HepG2 (cell line): Measurements from ENCODE around the gene DUSP16. TPM values are rescaled to one million over a fixed set of nuclear protein-coding genes. Genes with fewer than 3 reads are reported as not detected.

ENCODE experiments used
- AGO1 ChIP-seq: fragments of 200-400 bp; formaldehyde crosslinking; IDR thresholded peaks from 2 replicates; pipeline ENCODE4 v1.6.1; 2017; ENCODE audit warnings: mild to moderate bottlenecking, low read depth, low read length, moderate library complexity; ENCODE audit not compliant: poor library complexity, severe bottlenecking
- ASH2L ChIP-seq: fragments of 300-600, 200-600 bp; sonication (generic); IDR thresholded peaks from 2 replicates; pipeline ENCODE4 v1.7.0; 2017; ENCODE audit warnings: low read depth, mild to moderate bottlenecking, moderate library complexity, mixed read lengths, low read length; ENCODE audit not compliant: insufficient read length
- DMAP1 ChIP-seq: IDR thresholded peaks from 2 replicates; pipeline ENCODE4 v1.6.1; 2016
- DNMT1 ChIP-seq: sonication (generic); formaldehyde crosslinking; IDR thresholded peaks from 2 replicates; pipeline ENCODE4 v1.5.1; 2020; ENCODE audit warnings: mild to moderate bottlenecking, missing genetic modification reagents
- EED ChIP-seq: sonication (generic); formaldehyde crosslinking; IDR thresholded peaks from 2 replicates; pipeline ENCODE4 v1.5.0; 2020; ENCODE audit warnings: mild to moderate bottlenecking, missing genetic modification reagents
- FOSL2 ChIP-seq: sonication (generic); formaldehyde crosslinking; IDR thresholded peaks from 2 replicates; pipeline ENCODE4 v1.4.0; 2020; ENCODE audit warnings: missing genetic modification reagents
- GPN1 ChIP-seq: sonication (generic); formaldehyde crosslinking; IDR thresholded peaks from 2 replicates; pipeline ENCODE4 v1.5.1; 2020; ENCODE audit warnings: missing genetic modification reagents, borderline replicate concordance
- HNF4A ChIP-seq: sonication (generic); formaldehyde crosslinking; IDR thresholded peaks from 2 replicates; pipeline ENCODE4 v1.4.0; 2020; ENCODE audit warnings: missing genetic modification reagents
- NR2F6 ChIP-seq, 2 experiments: IDR thresholded peaks; 2 replicates each; pipeline ENCODE4 v1.6.1; 2016; ENCODE audit warnings: antibody characterized with exemption in 1 of 2, mild to moderate bottlenecking in 1 of 2
- RCOR2 ChIP-seq: IDR thresholded peaks from 2 replicates; pipeline ENCODE4 v1.6.1; 2016; ENCODE audit warnings: missing biosample characterization, missing genetic modification reagents
- SKI ChIP-seq: fragments of 450-650 bp; IDR thresholded peaks from one replicate; pipeline ENCODE4 v1.6.1; 2018; ENCODE audit warnings: mild to moderate bottlenecking; ENCODE audit not compliant: partially characterized antibody
- YEATS2 ChIP-seq: sonication (generic); formaldehyde crosslinking; IDR thresholded peaks from 2 replicates; pipeline ENCODE4 v1.4.0; 2020; ENCODE audit warnings: missing genetic modification reagents, borderline replicate concordance
- ZBTB7B ChIP-seq: sonication (generic); formaldehyde crosslinking; IDR thresholded peaks from 2 replicates; pipeline ENCODE4 v1.4.0; 2020; ENCODE audit warnings: missing genetic modification reagents
- ZEB1 ChIP-seq: IDR thresholded peaks from 2 replicates; pipeline ENCODE4 v1.6.1; 2012; ENCODE audit warnings: mild to moderate bottlenecking, low read depth, inconsistent platforms; ENCODE audit not compliant: insufficient replicate concordance
- ZNF136 ChIP-seq: sonication (generic); formaldehyde crosslinking; IDR thresholded peaks from 2 replicates; pipeline ENCODE4 v1.8.1; 2022; ENCODE audit warnings: low read depth, mild to moderate bottlenecking, moderate library complexity, missing genetic modification reagents
- ZNF350 ChIP-seq: sonication (generic); formaldehyde crosslinking; IDR thresholded peaks from 2 replicates; pipeline ENCODE4 v1.4.0; 2020; ENCODE audit warnings: mild to moderate bottlenecking, low read depth, missing genetic modification reagents, borderline replicate concordance
- ZNF564 ChIP-seq: sonication (generic); formaldehyde crosslinking; IDR thresholded peaks from 2 replicates; pipeline ENCODE4 v1.8.1; 2023; ENCODE audit warnings: mild to moderate bottlenecking, missing genetic modification reagents
- ZSCAN12 ChIP-seq: sonication (generic); formaldehyde crosslinking; IDR thresholded peaks from 2 replicates; pipeline ENCODE4 v1.9.0; 2021; ENCODE audit warnings: mild to moderate bottlenecking, missing genetic modification reagents
- ZSCAN21 ChIP-seq: sonication (generic); formaldehyde crosslinking; IDR thresholded peaks from 2 replicates; pipeline ENCODE4 v1.8.0; 2022; ENCODE audit warnings: mild to moderate bottlenecking, missing genetic modification reagents, moderate library complexity, borderline replicate concordance
- polyA plus RNA-seq, 8 experiments: library from polyadenylated mRNA; depleted of rRNA in 3 of 8; stranded (reverse) in 7 of 8; unstranded in 1 of 8; fragments of >200 nt; fragmentation: Illumina TruSeq in 4 of 8; extraction: Trizol in 4 of 8; gene quantifications; 2 replicates each; pipeline versions ENCODE4 v1.2.1 to v1.2.3, GENCODE V29; 2011 to 2016; ENCODE audit warnings: low read depth in 4 of 8, missing spikeins in 1 of 8, mixed read lengths in 1 of 8; ENCODE audit not compliant: insufficient read depth in 1 of 8
- total RNA-seq, 5 experiments: library from RNA; depleted of rRNA; stranded (reverse); fragments of >200 nt; fragmentation: Illumina TruSeq; extraction: Trizol; gene quantifications; 2 replicates each; pipeline ENCODE4 v1.2.3, GENCODE V29; 2016; ENCODE audit warnings: low read depth in 1 of 5
- TF ChIP-seq, protein P1 (sequence below): sonication (generic); formaldehyde crosslinking; IDR thresholded peaks from 2 replicates; pipeline ENCODE4 v1.5.0; 2020; ENCODE audit warnings: mild to moderate bottlenecking, missing genetic modification reagents, borderline replicate concordance
- TF ChIP-seq, protein P2 (sequence below): sonication (generic); formaldehyde crosslinking; IDR thresholded peaks from 2 replicates; pipeline ENCODE4 v1.8.0; 2023; ENCODE audit warnings: mild to moderate bottlenecking, missing genetic modification reagents
- TF ChIP-seq, protein P3 (sequence below): fragments of 450-650 bp; IDR thresholded peaks from 2 replicates; pipeline ENCODE4 v1.6.1; 2017

Gene DUSP16
- total and polyA plus RNA-seq, 2 of the 13 experiments (the other 11 are each of a cell fraction or from before 2014, with no cell fraction given), result 45.7 to 46.6 TPM

DNA sequence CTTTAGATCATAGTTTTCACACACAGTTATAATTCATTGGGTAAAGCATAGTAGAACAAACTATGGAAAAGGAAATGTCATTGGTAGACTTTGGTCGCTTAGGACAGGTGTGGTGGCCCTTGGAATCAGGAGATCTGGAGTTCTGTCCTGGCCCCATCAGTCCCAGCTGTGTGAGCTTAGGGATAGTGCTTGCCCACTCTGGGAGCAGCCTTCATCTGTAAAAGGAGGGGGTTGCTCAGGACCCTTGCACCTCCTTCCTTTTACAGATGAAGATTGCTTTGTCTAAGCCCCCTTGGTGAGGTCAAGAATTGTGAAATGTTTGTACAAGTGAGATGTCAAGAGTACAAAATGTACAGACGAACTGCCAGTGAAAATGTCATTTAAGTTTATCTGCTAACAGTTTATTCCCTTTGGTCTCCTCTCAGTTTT is 112.6 kb downstream of the DUSP16 start (continued):
- TF ChIP-seq, protein P1, sequence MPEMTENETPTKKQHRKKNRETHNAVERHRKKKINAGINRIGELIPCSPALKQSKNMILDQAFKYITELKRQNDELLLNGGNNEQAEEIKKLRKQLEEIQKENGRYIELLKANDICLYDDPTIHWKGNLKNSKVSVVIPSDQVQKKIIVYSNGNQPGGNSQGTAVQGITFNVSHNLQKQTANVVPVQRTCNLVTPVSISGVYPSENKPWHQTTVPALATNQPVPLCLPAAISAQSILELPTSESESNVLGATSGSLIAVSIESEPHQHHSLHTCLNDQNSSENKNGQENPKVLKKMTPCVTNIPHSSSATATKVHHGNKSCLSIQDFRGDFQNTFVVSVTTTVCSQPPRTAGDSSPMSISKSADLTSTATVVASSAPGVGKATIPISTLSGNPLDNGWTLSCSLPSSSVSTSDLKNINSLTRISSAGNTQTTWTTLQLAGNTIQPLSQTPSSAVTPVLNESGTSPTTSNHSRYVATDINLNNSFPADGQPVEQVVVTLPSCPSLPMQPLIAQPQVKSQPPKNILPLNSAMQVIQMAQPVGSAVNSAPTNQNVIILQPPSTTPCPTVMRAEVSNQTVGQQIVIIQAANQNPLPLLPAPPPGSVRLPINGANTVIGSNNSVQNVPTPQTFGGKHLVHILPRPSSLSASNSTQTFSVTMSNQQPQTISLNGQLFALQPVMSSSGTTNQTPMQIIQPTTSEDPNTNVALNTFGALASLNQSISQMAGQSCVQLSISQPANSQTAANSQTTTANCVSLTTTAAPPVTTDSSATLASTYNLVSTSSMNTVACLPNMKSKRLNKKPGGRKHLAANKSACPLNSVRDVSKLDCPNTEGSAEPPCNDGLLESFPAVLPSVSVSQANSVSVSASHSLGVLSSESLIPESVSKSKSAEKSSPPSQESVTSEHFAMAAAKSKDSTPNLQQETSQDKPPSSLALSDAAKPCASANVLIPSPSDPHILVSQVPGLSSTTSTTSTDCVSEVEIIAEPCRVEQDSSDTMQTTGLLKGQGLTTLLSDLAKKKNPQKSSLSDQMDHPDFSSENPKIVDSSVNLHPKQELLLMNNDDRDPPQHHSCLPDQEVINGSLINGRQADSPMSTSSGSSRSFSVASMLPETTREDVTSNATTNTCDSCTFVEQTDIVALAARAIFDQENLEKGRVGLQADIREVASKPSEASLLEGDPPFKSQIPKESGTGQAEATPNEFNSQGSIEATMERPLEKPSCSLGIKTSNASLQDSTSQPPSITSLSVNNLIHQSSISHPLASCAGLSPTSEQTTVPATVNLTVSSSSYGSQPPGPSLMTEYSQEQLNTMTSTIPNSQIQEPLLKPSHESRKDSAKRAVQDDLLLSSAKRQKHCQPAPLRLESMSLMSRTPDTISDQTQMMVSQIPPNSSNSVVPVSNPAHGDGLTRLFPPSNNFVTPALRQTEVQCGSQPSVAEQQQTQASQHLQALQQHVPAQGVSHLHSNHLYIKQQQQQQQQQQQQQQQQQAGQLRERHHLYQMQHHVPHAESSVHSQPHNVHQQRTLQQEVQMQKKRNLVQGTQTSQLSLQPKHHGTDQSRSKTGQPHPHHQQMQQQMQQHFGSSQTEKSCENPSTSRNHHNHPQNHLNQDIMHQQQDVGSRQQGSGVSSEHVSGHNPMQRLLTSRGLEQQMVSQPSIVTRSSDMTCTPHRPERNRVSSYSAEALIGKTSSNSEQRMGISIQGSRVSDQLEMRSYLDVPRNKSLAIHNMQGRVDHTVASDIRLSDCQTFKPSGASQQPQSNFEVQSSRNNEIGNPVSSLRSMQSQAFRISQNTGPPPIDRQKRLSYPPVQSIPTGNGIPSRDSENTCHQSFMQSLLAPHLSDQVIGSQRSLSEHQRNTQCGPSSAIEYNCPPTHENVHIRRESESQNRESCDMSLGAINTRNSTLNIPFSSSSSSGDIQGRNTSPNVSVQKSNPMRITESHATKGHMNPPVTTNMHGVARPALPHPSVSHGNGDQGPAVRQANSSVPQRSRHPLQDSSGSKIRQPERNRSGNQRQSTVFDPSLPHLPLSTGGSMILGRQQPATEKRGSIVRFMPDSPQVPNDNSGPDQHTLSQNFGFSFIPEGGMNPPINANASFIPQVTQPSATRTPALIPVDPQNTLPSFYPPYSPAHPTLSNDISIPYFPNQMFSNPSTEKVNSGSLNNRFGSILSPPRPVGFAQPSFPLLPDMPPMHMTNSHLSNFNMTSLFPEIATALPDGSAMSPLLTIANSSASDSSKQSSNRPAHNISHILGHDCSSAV (CRISPR knock-in tag), result no peak
- TF ChIP-seq, protein P2, sequence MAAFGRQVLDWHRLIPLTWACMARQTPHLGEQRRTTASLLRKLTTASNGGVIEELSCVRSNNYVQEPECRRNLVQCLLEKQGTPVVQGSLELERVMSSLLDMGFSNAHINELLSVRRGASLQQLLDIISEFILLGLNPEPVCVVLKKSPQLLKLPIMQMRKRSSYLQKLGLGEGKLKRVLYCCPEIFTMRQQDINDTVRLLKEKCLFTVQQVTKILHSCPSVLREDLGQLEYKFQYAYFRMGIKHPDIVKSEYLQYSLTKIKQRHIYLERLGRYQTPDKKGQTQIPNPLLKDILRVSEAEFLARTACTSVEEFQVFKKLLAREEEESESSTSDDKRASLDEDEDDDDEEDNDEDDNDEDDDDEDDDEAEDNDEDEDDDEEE (CRISPR knock-in tag), result no peak
- TF ChIP-seq ZBTB7B (CRISPR knock-in tag) (0 out of 2 replicates have a peak, but pooled peaks have one; percentile 22), ZSCAN21 (CRISPR knock-in tag) (peak; percentile 5; the same call in 1 of the 2 replicates), ZNF136 (CRISPR knock-in tag) (no peak), AGO1 (no peak), NR2F6 (IDR thresholded peaks at IDR 0.05) (no peak), NR2F6 (CRISPR knock-in tag; IDR thresholded peaks at IDR 0.05) (peak; percentile 45; the same call in 1 of the 2 replicates), FOSL2 (CRISPR knock-in tag) (no peak), EED (no peak), SKI (no peak), ZNF564 (CRISPR knock-in tag) (no peak), RCOR2 (CRISPR knock-in tag) (peak; percentile 57), ZNF350 (CRISPR knock-in tag) (no peak), YEATS2 (CRISPR knock-in tag) (no peak), HNF4A (CRISPR knock-in tag) (peak; percentile 35; the same call in 1 of the 2 replicates), DNMT1 (CRISPR knock-in tag) (no peak), ZSCAN12 (no peak), ASH2L (peak; percentile 19), DMAP1 (CRISPR knock-in tag) (0 out of 2 replicates have a peak, but pooled peaks have one; percentile 12), ZEB1 (peak; percentile 66), GPN1 (CRISPR knock-in tag) (no peak)
- TF ChIP-seq, protein P3, sequence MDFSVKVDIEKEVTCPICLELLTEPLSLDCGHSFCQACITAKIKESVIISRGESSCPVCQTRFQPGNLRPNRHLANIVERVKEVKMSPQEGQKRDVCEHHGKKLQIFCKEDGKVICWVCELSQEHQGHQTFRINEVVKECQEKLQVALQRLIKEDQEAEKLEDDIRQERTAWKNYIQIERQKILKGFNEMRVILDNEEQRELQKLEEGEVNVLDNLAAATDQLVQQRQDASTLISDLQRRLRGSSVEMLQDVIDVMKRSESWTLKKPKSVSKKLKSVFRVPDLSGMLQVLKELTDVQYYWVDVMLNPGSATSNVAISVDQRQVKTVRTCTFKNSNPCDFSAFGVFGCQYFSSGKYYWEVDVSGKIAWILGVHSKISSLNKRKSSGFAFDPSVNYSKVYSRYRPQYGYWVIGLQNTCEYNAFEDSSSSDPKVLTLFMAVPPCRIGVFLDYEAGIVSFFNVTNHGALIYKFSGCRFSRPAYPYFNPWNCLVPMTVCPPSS, result no peak
